NCI-H82 treated with DMSO at 0.1 percent for 48 hours (cell line): ENCODE data around the gene NHP2.

Source experiments
- DNase-seq: peaks from one replicate; lab custom pipeline; 2025; ENCODE audit not compliant: unreplicated experiment; lab: John Stamatoyannopoulos, UW

Gene NHP2

GRCh38 chr5:178153530-178154340 is at the start of gene NHP2:
Gene NHP2, minus strand, starts transcription at chr5:178153885. Its CDS starts 68 bp downstream, at chr5:178153817.
- peak; percentile 92 for DNase-seq

GRCh38 chr5:178202541-178202940 is 48.9 kb upstream of the NHP2 start:
- no peak for DNase-seq

GRCh38 chr5:178201927-178202235 is 48.2 kb upstream of the NHP2 start:
- no peak for DNase-seq

- DNase-seq = no peak
Measured at GRCh38 chr5:178201221-178201926, 47.7 kb upstream of the NHP2 start.

GRCh38 chr5:178199581-178200434 is 46.1 kb upstream of the NHP2 start:
- DNase-seq = no peak

GRCh38 chr5:178198706-178199105 is 45.0 kb upstream of the NHP2 start:
- DNase-seq = no peak

- peak; percentile 58 for DNase-seq
Measured at GRCh38 chr5:178198151-178198550, 44.5 kb upstream of the NHP2 start.

GRCh38 chr5:178196986-178197385 is 43.3 kb upstream of the NHP2 start:
- no peak for DNase-seq

- no peak for DNase-seq
Measured at GRCh38 chr5:178196281-178196812, 42.7 kb upstream of the NHP2 start.

- DNase-seq = no peak
Measured at GRCh38 chr5:178194026-178194425, 40.3 kb upstream of the NHP2 start.

- DNase-seq = no peak
Measured at GRCh38 chr5:178193251-178193809, 39.6 kb upstream of the NHP2 start.

GRCh38 chr5:178192787-178193186 is 39.1 kb upstream of the NHP2 start:
- no peak for DNase-seq

- DNase-seq = no peak
Measured at GRCh38 chr5:178192244-178192643, 38.6 kb upstream of the NHP2 start.

- DNase-seq = no peak
Measured at GRCh38 chr5:178191661-178192060, 38.0 kb upstream of the NHP2 start.

GRCh38 chr5:178189433-178189832 is 35.7 kb upstream of the NHP2 start:
- no peak for DNase-seq

GRCh38 chr5:178187014-178187413 is 33.3 kb upstream of the NHP2 start, which contains the start of gene GMCL2:
Gene GMCL2, minus strand, starts transcription at chr5:178187371. Its CDS starts 72 bp downstream, at chr5:178187299.
- no peak for DNase-seq

GRCh38 chr5:178186427-178186826 is 32.7 kb upstream of the NHP2 start:
- no peak for DNase-seq

- DNase-seq = no peak
Measured at GRCh38 chr5:178182158-178182876, 28.6 kb upstream of the NHP2 start.

GRCh38 chr5:178180141-178180863 is 26.6 kb upstream of the NHP2 start:
- no peak for DNase-seq

GRCh38 chr5:178177569-178177968 is 23.9 kb upstream of the NHP2 start:
- no peak for DNase-seq
